Loucy (cell line): ENCODE results near the gene CPLX4.

Experiments used
- H2AFZ ChIP-seq: fragments of 200-600 bp; sonication (generic); 2 replicates; pipeline ENCODE4 v1.6.0; 2016; ENCODE audit warnings: antibody characterized with exemption, mild to moderate bottlenecking, low read length, moderate library complexity
- H3F3A ChIP-seq: fragments of 200-600 bp; 2 replicates; pipeline ENCODE4 v1.6.0; 2016; ENCODE audit warnings: antibody characterized with exemption, low read depth, mild to moderate bottlenecking
- H3K27me3 ChIP-seq: fragments of 200-600 bp; sonication (generic); 2 replicates; pipeline ENCODE4 v1.6.1; 2014; ENCODE audit warnings: low read length, mild to moderate bottlenecking; ENCODE audit not compliant: insufficient read depth, poor library complexity, severe bottlenecking
- H3K36me3 ChIP-seq: fragments of 200-600 bp; sonication (generic); 2 replicates; pipeline ENCODE4 v1.6.1; 2016; ENCODE audit warnings: low read length; ENCODE audit not compliant: insufficient read depth
- H3K4me1 ChIP-seq: fragments of 200-600 bp; sonication (generic); 2 replicates; pipeline ENCODE4 v1.5.1; 2014; ENCODE audit warnings: low read length, mild to moderate bottlenecking; ENCODE audit not compliant: insufficient read depth, poor library complexity, severe bottlenecking
- H3K4me2 ChIP-seq: fragments of 200-600 bp; sonication (generic); 2 replicates; pipeline ENCODE4 v1.6.0; 2014; ENCODE audit warnings: antibody characterized with exemption, low read length, low read depth, mild to moderate bottlenecking; ENCODE audit not compliant: poor library complexity, severe bottlenecking
- H3K4me3 ChIP-seq: fragments of 200-600 bp; sonication (generic); 2 replicates; pipeline ENCODE4 v1.5.1; 2014; ENCODE audit warnings: low read length, mild to moderate bottlenecking, mixed read lengths; ENCODE audit not compliant: poor library complexity, severe bottlenecking
- H3K79me2 ChIP-seq: fragments of 200-600 bp; sonication (generic); 2 replicates; pipeline ENCODE4 v1.6.1; 2014; ENCODE audit warnings: low read length; ENCODE audit not compliant: insufficient read depth
- H3K9ac ChIP-seq: fragments of 200-600 bp; sonication (generic); 2 replicates; pipeline ENCODE4 v1.6.0; 2014; ENCODE audit warnings: mild to moderate bottlenecking, low read depth, low read length, moderate library complexity; ENCODE audit not compliant: poor library complexity, severe bottlenecking
- H3K9me2 ChIP-seq: fragments of 200-600 bp; sonication (generic); replicated peaks from 2 replicates; pipeline ENCODE4 v1.6.1; 2016; ENCODE audit warnings: low read depth, low read length, mixed read lengths
- H3K9me3 ChIP-seq: fragments of 200-600 bp; sonication (generic); 2 replicates; pipeline ENCODE4 v1.6.1; 2014; ENCODE audit warnings: mild to moderate bottlenecking, antibody characterized with exemption, low read length, low read depth; ENCODE audit not compliant: insufficient read depth
- H4K20me1 ChIP-seq: fragments of 200-600 bp; sonication (generic); 2 replicates; pipeline ENCODE4 v1.6.0; 2014; ENCODE audit warnings: antibody characterized with exemption, low read length, mild to moderate bottlenecking; ENCODE audit not compliant: insufficient read depth, poor library complexity, severe bottlenecking
- EZH2phosphoT487 ChIP-seq: fragments of 200-600 bp; IDR thresholded peaks from 2 replicates; pipeline ENCODE4 v1.6.1; 2018; ENCODE audit warnings: antibody characterized with exemption, mild to moderate bottlenecking, moderate library complexity, borderline replicate concordance
- TF ChIP-seq, protein P1 (sequence below): fragments of 200-600 bp; sonication (generic); conservative IDR thresholded peaks from 2 replicates; pipeline ENCODE4 v1.5.1; 2014; ENCODE audit warnings: mild to moderate bottlenecking, antibody characterized with exemption, low read length

Gene CPLX4

DNA sequence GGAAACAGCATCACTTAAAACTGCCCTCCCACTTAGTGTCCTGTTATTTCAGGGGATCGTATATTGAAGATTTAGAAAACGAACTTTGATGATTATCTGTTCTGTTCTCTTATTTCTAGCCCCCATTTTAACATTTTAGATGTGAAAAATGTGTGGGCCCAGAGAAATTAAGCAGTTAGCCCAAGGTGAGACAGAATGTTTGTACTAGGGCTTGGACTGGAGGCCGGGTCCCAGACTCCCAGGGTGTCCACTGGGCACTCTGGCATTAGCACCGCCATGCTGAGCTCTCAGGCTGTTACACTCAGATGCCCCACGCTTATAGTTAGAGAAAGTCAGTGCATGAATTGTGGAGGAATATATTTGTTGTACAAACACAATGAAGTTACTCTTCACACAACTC is 39.7 kb downstream of the CPLX4 start:
- H4K20me1 ChIP-seq: no peaks in the 10 kb centered on the region
- TF ChIP-seq EZH2phosphoT487: no peak
- TF ChIP-seq, protein P1, sequence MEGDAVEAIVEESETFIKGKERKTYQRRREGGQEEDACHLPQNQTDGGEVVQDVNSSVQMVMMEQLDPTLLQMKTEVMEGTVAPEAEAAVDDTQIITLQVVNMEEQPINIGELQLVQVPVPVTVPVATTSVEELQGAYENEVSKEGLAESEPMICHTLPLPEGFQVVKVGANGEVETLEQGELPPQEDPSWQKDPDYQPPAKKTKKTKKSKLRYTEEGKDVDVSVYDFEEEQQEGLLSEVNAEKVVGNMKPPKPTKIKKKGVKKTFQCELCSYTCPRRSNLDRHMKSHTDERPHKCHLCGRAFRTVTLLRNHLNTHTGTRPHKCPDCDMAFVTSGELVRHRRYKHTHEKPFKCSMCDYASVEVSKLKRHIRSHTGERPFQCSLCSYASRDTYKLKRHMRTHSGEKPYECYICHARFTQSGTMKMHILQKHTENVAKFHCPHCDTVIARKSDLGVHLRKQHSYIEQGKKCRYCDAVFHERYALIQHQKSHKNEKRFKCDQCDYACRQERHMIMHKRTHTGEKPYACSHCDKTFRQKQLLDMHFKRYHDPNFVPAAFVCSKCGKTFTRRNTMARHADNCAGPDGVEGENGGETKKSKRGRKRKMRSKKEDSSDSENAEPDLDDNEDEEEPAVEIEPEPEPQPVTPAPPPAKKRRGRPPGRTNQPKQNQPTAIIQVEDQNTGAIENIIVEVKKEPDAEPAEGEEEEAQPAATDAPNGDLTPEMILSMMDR: no peak
- no peaks in the 10 kb centered on the region for H3K27me3 ChIP-seq
- H2AFZ ChIP-seq: no peak overlapping the region
- H3K4me1 ChIP-seq: no peaks in the 10 kb centered on the region
- no peaks in the 10 kb centered on the region for H3K9me3 ChIP-seq
- no peak overlapping the region for H3K9ac ChIP-seq
- H3K4me2 ChIP-seq: no peak overlapping the region
- H3F3A ChIP-seq: no peaks in the 10 kb centered on the region
- H3K9me2 ChIP-seq: no peaks in the 10 kb centered on the region
- no peaks in the 10 kb centered on the region for H3K79me2 ChIP-seq
- H3K4me3 ChIP-seq: no peak overlapping the region
- H3K36me3 ChIP-seq: no peaks in the 10 kb centered on the region

DNA sequence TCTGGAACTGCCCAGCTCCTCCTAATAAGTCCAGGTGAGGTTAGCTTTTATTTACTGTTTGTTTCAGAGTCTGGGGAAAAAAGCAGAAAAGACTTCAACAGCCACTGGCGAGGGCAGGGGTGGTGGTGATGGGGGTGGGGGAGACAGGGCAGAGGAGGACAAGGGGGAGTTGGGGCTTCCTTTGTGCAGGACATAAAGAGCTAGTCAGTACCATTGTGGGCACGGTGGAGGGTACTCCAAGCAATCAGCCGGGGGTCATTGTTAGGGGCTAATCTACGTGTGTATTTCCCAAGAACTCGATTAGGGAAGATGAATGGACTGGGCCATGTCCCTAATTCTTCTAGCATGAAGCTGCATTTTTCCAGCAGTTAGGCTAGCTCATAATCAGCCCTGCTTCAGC is 42.4 kb downstream of the CPLX4 start:
- Histone ChIP-seq H3K79me2 (no peaks in the 10 kb centered on the region), H3K4me3 (no peak overlapping the region), H3K4me2 (no peak overlapping the region), H3K9me2 (no peaks in the 10 kb centered on the region), H3K4me1 (no peaks in the 10 kb centered on the region), H3K9ac (no peak overlapping the region), H3K36me3 (no peaks in the 10 kb centered on the region), H2AFZ (no peak overlapping the region), H3K9me3 (no peaks in the 10 kb centered on the region), H4K20me1 (no peaks in the 10 kb centered on the region), H3K27me3 (no peaks in the 10 kb centered on the region), H3F3A (no peaks in the 10 kb centered on the region)
- TF ChIP-seq EZH2phosphoT487: no peak
- TF ChIP-seq, protein P1: no peak

DNA sequence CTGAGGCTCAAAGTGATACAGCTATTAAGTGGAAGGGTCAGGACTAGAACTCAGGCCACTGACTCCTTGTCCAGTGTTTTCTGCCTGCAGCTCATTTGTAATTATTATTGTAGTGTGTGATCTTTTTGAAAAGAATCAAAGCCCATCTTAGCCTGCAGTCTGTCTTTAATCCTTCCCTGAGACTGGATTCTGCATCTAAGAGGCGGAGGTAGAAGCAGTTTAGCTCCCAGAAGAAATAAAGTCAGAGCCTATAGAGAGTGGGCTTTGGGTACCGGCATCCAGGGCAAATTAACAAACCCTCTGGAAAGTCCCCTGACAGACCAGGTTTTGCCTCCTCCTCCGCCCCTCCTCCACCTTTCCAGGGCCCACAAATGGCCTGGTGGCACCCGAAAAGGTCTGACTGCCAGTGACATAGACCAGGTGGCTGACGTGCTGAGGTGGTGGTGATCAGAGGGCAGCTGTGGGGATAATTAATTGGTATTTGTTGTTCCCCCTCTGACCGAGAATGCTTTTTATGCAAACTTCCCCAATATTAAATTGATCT is 43.0 kb downstream of the CPLX4 start:
- Histone ChIP-seq H3K36me3 (no peaks in the 10 kb centered on the region), H3K9me2 (no peaks in the 10 kb centered on the region), H2AFZ (no peak overlapping the region), H3K4me3 (no peak overlapping the region), H3K27me3 (no peaks in the 10 kb centered on the region), H3K4me2 (no peak overlapping the region), H3K9ac (no peak overlapping the region), H3K4me1 (no peaks in the 10 kb centered on the region), H4K20me1 (no peaks in the 10 kb centered on the region), H3K79me2 (no peaks in the 10 kb centered on the region), H3F3A (no peaks in the 10 kb centered on the region), H3K9me3 (no peaks in the 10 kb centered on the region)
- no peak for TF ChIP-seq EZH2phosphoT487
- TF ChIP-seq, protein P1: no peak
